ENCODE results near the gene HNRNPAB.

The HNRNPAB gene

GRCh38 chr5:178204182-178204934 lies at the start of gene HNRNPAB:
Gene HNRNPAB (plus strand): TSS chr5:178204533. CDS start chr5:178204838, 305 bp downstream.
- Mint-ChIP-seq H3K27me3 (peaks cover 4% of the 10 kb centered on the region), H3K36me3 (peaks cover 41% of the 10 kb centered on the region), H3K4me3 (peak within 1 kb of the TSS; percentile 98), H3K4me1 (peaks cover 41% of the 10 kb centered on the region), H3K27ac (peak within 1 kb of the TSS; percentile 99), H3K9me3 (no peaks in the 10 kb centered on the region)
- CTCF ChIA-PET = interaction anchor here (1.0 to 1.1 kb wide), 3 partner anchors 9 to 129 kb away, joined by 3 to 4 read pairs (median 4); no protein-coding TSS in a partner anchor
- DNase-seq = peak; percentile 96

GRCh38 chr5:178155065-178155464 lies 49.3 kb upstream of the HNRNPAB start:
- peaks cover 39% of the 10 kb centered on the region for H3K4me1 Mint-ChIP-seq
- CTCF ChIA-PET = interaction anchor here (1.2 to 2.0 kb wide), 2 partner anchors 9 to 79 kb away, joined by 4 to 6 read pairs; no protein-coding TSS in a partner anchor
- DNase-seq = no peak
- peaks cover 12% of the 10 kb centered on the region for H3K36me3 Mint-ChIP-seq
- no peaks in the 10 kb centered on the region for H3K9me3 Mint-ChIP-seq
- no peak overlapping the region for H3K4me3 Mint-ChIP-seq
- H3K27ac Mint-ChIP-seq = no peak overlapping the region
- H3K27me3 Mint-ChIP-seq = no peaks in the 10 kb centered on the region

GRCh38 chr5:178160176-178160575 lies 44.2 kb upstream of the HNRNPAB start:
- no peaks in the 10 kb centered on the region for H3K9me3 Mint-ChIP-seq
- H3K4me3 Mint-ChIP-seq = no peak overlapping the region
- no peak overlapping the region for H3K27ac Mint-ChIP-seq
- H3K27me3 Mint-ChIP-seq = peaks cover 38% of the 10 kb centered on the region
- DNase-seq = no peak
- CTCF ChIA-PET = no interaction called here
- H3K36me3 Mint-ChIP-seq = no peaks in the 10 kb centered on the region
- H3K4me1 Mint-ChIP-seq = peaks cover 11% of the 10 kb centered on the region

- Mint-ChIP-seq H3K36me3 (no peaks in the 10 kb centered on the region), H3K9me3 (no peaks in the 10 kb centered on the region), H3K27ac (no peak overlapping the region), H3K4me3 (no peak overlapping the region), H3K4me1 (peaks cover 11% of the 10 kb centered on the region), H3K27me3 (peaks cover 51% of the 10 kb centered on the region)
- CTCF ChIA-PET = interaction anchor here (0.9 to 3.7 kb wide), 7 partner anchors 12 to 86 kb away, joined by 3 to 50 read pairs (median 6); no protein-coding TSS in a partner anchor
- DNase-seq = no peak
Measured at GRCh38 chr5:178162481-178162880, 41.9 kb upstream of the HNRNPAB start.

- Mint-ChIP-seq H3K27ac (no peak overlapping the region), H3K36me3 (no peaks in the 10 kb centered on the region), H3K27me3 (peaks cover 51% of the 10 kb centered on the region), H3K4me1 (peaks cover 11% of the 10 kb centered on the region), H3K9me3 (no peaks in the 10 kb centered on the region), H3K4me3 (no peak overlapping the region)
- peak; percentile 93 for DNase-seq
- CTCF ChIA-PET = interaction anchor here (0.6 to 3.7 kb wide), 3 partner anchors 9 to 88 kb away, joined by 4 to 50 read pairs (median 4); partner anchors contain the start of gene NHP2
Measured at GRCh38 chr5:178163772-178164735, 40.3 kb upstream of the HNRNPAB start.

- H3K4me3 Mint-ChIP-seq = no peak overlapping the region
- no peaks in the 10 kb centered on the region for H3K9me3 Mint-ChIP-seq
- H3K36me3 Mint-ChIP-seq = no peaks in the 10 kb centered on the region
- CTCF ChIA-PET = interaction anchor here (1.3 to 1.7 kb wide), 2 partner anchors 44 to 89 kb away, joined by 3 to 13 read pairs; no protein-coding TSS in a partner anchor
- DNase-seq = no peak
- H3K4me1 Mint-ChIP-seq = peaks cover 11% of the 10 kb centered on the region
- peaks cover 51% of the 10 kb centered on the region for H3K27me3 Mint-ChIP-seq
- no peak overlapping the region for H3K27ac Mint-ChIP-seq
Measured at GRCh38 chr5:178165581-178165980, 38.8 kb upstream of the HNRNPAB start.

GRCh38 chr5:178170455-178170854 lies 33.9 kb upstream of the HNRNPAB start:
- H3K9me3 Mint-ChIP-seq = no peaks in the 10 kb centered on the region
- no peak for DNase-seq
- peaks cover 10% of the 10 kb centered on the region for H3K27me3 Mint-ChIP-seq
- no peak overlapping the region for H3K4me3 Mint-ChIP-seq
- CTCF ChIA-PET = interaction anchor here (1.0 to 2.1 kb wide), 2 partner anchors 31 to 95 kb away, joined by 3 to 13 read pairs; no protein-coding TSS in a partner anchor
- H3K36me3 Mint-ChIP-seq = no peaks in the 10 kb centered on the region
- no peaks in the 10 kb centered on the region for H3K4me1 Mint-ChIP-seq
- H3K27ac Mint-ChIP-seq = no peak overlapping the region

GRCh38 chr5:178174456-178174855 lies 29.9 kb upstream of the HNRNPAB start:
- DNase-seq = no peak
- no peaks in the 10 kb centered on the region for H3K9me3 Mint-ChIP-seq
- H3K4me3 Mint-ChIP-seq = no peak overlapping the region
- H3K36me3 Mint-ChIP-seq = no peaks in the 10 kb centered on the region
- H3K27ac Mint-ChIP-seq = no peak overlapping the region
- peaks cover 10% of the 10 kb centered on the region for H3K27me3 Mint-ChIP-seq
- no peaks in the 10 kb centered on the region for H3K4me1 Mint-ChIP-seq
- CTCF ChIA-PET = interaction anchor here (0.7 kb wide), 1 partner anchor 99 kb away, joined by 4 read pairs; no protein-coding TSS in a partner anchor

- Mint-ChIP-seq H3K27me3 (peaks cover 10% of the 10 kb centered on the region), H3K4me1 (no peaks in the 10 kb centered on the region), H3K36me3 (no peaks in the 10 kb centered on the region), H3K27ac (no peak overlapping the region), H3K4me3 (no peak overlapping the region), H3K9me3 (no peaks in the 10 kb centered on the region)
- CTCF ChIA-PET = interaction anchor here (1.9 kb wide), 1 partner anchor 101 kb away, joined by 5 read pairs; no protein-coding TSS in a partner anchor
- no peak for DNase-seq
Measured at GRCh38 chr5:178176791-178177190, 27.5 kb upstream of the HNRNPAB start.

GRCh38 chr5:178177569-178177968 lies 26.8 kb upstream of the HNRNPAB start:
- DNase-seq = no peak
- CTCF ChIA-PET = interaction anchor here (1.9 kb wide), 1 partner anchor 102 kb away, joined by 5 read pairs; no protein-coding TSS in a partner anchor
- no peak overlapping the region for H3K27ac Mint-ChIP-seq
- peaks cover 10% of the 10 kb centered on the region for H3K27me3 Mint-ChIP-seq
- H3K4me1 Mint-ChIP-seq = peaks cover 7% of the 10 kb centered on the region
- no peaks in the 10 kb centered on the region for H3K36me3 Mint-ChIP-seq
- no peak overlapping the region for H3K4me3 Mint-ChIP-seq
- no peaks in the 10 kb centered on the region for H3K9me3 Mint-ChIP-seq

- CTCF ChIA-PET = interaction anchor here (1.4 kb wide), 1 partner anchor 104 kb away, joined by 4 read pairs; no protein-coding TSS in a partner anchor
- Mint-ChIP-seq H3K4me1 (peaks cover 8% of the 10 kb centered on the region), H3K27me3 (peaks cover 10% of the 10 kb centered on the region), H3K27ac (no peak overlapping the region), H3K9me3 (no peaks in the 10 kb centered on the region), H3K36me3 (no peaks in the 10 kb centered on the region), H3K4me3 (no peak overlapping the region)
- DNase-seq = no peak
Measured at GRCh38 chr5:178180141-178180863, 24.0 kb upstream of the HNRNPAB start.

GRCh38 chr5:178182158-178182876 lies 22.0 kb upstream of the HNRNPAB start:
- H3K4me3 Mint-ChIP-seq = no peak overlapping the region
- CTCF ChIA-PET = interaction anchor here (1.5 kb wide), 1 partner anchor 19 kb away, joined by 3 read pairs; no protein-coding TSS in a partner anchor
- peaks cover 8% of the 10 kb centered on the region for H3K4me1 Mint-ChIP-seq
- DNase-seq = no peak
- H3K27me3 Mint-ChIP-seq = peaks cover 9% of the 10 kb centered on the region
- H3K9me3 Mint-ChIP-seq = no peaks in the 10 kb centered on the region
- peak overlapping the region; percentile 22 for H3K27ac Mint-ChIP-seq
- H3K36me3 Mint-ChIP-seq = no peaks in the 10 kb centered on the region

- Mint-ChIP-seq H3K27ac (no peak overlapping the region), H3K27me3 (peaks cover 30% of the 10 kb centered on the region), H3K9me3 (no peaks in the 10 kb centered on the region), H3K4me1 (peaks cover 8% of the 10 kb centered on the region), H3K4me3 (no peak overlapping the region), H3K36me3 (no peaks in the 10 kb centered on the region)
- CTCF ChIA-PET = no interaction called here
- DNase-seq = no peak
Measured at GRCh38 chr5:178186427-178186826, 17.9 kb upstream of the HNRNPAB start.

Measured in activated naive CD4-positive, alpha-beta T cell treated with anti-CD3 and anti-CD28 coated beads, Interleukin-2, amount 10 ng/mL, durations not matched to agents 7 days and 5 days (primary cell).